Glutamatergic neuron (in vitro differentiated cells): ENCODE measurements around the gene DRGX. TPM values are rescaled to one million over a fixed set of nuclear protein-coding genes. Genes with fewer than 3 reads are reported as not detected.

Source experiments
- DNase-seq: peaks from one replicate; pipeline ENCODE4 v3.0.0; 2022
- H3K27ac Mint-ChIP-seq: one replicate; pipeline ENCODE4 v1.8.0; 2020; ENCODE audit warnings: mild to moderate bottlenecking, mixed read lengths, inconsistent platforms; ENCODE audit not compliant: unreplicated experiment
- H3K27me3 Mint-ChIP-seq: one replicate; pipeline ENCODE4 v1.8.0; 2020; ENCODE audit warnings: mild to moderate bottlenecking, moderate library complexity, mixed read lengths, inconsistent platforms; ENCODE audit not compliant: unreplicated experiment
- H3K36me3 Mint-ChIP-seq: one replicate; pipeline ENCODE4 v1.8.0; 2020; ENCODE audit warnings: mild to moderate bottlenecking, mixed read lengths, inconsistent platforms; ENCODE audit not compliant: unreplicated experiment
- H3K4me1 Mint-ChIP-seq: one replicate; pipeline ENCODE4 v1.8.0; 2020; ENCODE audit warnings: mild to moderate bottlenecking, low read depth, mixed read lengths, inconsistent platforms; ENCODE audit not compliant: unreplicated experiment
- H3K4me3 Mint-ChIP-seq: one replicate; pipeline ENCODE4 v1.8.0; 2020; ENCODE audit warnings: mild to moderate bottlenecking, mixed read lengths, inconsistent platforms; ENCODE audit not compliant: unreplicated experiment
- H3K9me3 Mint-ChIP-seq: one replicate; pipeline ENCODE4 v1.8.0; 2020; ENCODE audit warnings: mild to moderate bottlenecking, moderate library complexity, mixed read lengths, inconsistent platforms; ENCODE audit not compliant: unreplicated experiment
- total RNA-seq: library from RNA; stranded (reverse); fragmentation: NEBNext Ultra II Directional; extraction: Animal tissue kit (Norgen Biotek cat#: 25700); gene quantifications from one replicate; pipeline ENCODE4 v1.2.1, GENCODE V29; 2021; ENCODE audit not compliant: unreplicated experiment
- TF ChIP-seq, protein P1 (sequence below): fragments of 200-600 bp; sonication (generic); IDR thresholded peaks from one replicate; pipeline ENCODE4 v1.5.0; 2021; ENCODE audit not compliant: partially characterized antibody, unreplicated experiment

DRGX gene
- total RNA-seq, 1 donor from 2014 or later, result 65.2 TPM

DNA sequence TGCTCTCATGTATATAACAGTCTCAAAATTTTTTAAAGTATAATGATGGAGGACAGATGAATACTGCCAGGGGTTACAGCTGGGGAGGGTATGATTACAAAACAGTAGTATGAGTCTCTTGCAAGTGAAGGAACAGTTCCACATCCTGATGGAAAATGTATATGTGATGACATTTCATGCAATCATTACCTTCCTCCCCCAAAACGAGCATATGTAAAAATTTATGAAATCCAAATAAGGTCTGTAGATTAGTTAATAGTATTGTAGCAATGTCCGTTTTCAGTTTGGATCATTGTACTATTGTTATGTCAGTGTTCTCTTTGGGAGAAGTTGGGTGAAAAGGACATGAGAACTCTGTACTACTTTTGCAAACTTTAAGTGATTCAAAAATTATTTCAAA is 38.0 kb downstream of the DRGX start:
- TF ChIP-seq, protein P1, sequence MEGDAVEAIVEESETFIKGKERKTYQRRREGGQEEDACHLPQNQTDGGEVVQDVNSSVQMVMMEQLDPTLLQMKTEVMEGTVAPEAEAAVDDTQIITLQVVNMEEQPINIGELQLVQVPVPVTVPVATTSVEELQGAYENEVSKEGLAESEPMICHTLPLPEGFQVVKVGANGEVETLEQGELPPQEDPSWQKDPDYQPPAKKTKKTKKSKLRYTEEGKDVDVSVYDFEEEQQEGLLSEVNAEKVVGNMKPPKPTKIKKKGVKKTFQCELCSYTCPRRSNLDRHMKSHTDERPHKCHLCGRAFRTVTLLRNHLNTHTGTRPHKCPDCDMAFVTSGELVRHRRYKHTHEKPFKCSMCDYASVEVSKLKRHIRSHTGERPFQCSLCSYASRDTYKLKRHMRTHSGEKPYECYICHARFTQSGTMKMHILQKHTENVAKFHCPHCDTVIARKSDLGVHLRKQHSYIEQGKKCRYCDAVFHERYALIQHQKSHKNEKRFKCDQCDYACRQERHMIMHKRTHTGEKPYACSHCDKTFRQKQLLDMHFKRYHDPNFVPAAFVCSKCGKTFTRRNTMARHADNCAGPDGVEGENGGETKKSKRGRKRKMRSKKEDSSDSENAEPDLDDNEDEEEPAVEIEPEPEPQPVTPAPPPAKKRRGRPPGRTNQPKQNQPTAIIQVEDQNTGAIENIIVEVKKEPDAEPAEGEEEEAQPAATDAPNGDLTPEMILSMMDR, result no peak
- DNase-seq, result no peak
- H3K27ac Mint-ChIP-seq, result no peak overlapping the region
- no peak overlapping the region for H3K4me3 Mint-ChIP-seq
- H3K36me3 Mint-ChIP-seq, result peaks cover 4% of the 10 kb centered on the region
- H3K4me1 Mint-ChIP-seq, result peaks cover 24% of the 10 kb centered on the region
- H3K27me3 Mint-ChIP-seq, result peaks cover 11% of the 10 kb centered on the region
- peaks cover 27% of the 10 kb centered on the region for H3K9me3 Mint-ChIP-seq

DNA sequence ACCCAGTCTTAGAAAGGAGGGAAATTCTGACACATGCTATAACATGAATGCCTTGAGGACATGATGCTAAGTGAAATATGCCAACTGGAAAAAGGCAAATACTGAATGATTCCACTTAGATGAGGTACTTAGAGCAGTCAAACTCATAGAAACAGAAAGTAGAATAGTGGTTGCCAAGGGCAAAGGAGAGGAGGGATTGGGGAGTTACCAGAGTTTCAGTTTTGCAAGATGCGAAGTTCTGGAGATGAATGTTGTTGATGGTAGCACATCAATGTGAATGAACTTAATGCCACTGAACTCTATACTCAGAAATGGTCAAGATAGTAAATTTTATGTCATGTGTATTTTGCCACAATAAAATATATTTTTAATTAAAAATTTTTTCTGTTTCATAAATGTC is 38.9 kb downstream of the DRGX start:
- Mint-ChIP-seq H3K36me3 (peaks cover 4% of the 10 kb centered on the region), H3K4me1 (peaks cover 23% of the 10 kb centered on the region), H3K27ac (no peak overlapping the region), H3K27me3 (peaks cover 11% of the 10 kb centered on the region), H3K9me3 (peaks cover 25% of the 10 kb centered on the region), H3K4me3 (no peak overlapping the region)
- TF ChIP-seq, protein P1, result no peak
- DNase-seq, result no peak

DNA sequence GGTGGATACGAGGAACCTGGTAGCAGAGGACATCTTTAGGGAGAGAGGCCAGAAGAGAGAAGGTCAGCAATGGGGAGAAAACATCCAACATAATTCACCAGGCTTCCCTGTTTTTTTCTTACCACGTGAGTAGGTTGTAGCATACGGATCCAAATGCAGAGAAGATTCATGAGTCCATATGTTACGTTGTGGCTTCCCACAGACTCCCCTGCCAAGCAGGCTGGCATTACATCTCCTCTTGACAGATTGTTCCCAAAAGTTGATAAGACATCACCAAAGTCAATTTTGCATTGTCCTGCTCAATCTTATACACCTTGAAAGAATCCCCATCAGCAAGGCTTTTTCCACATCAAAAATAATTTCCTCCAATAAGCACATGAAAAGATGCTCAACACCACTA is 39.7 kb downstream of the DRGX start:
- peaks cover 13% of the 10 kb centered on the region for H3K27me3 Mint-ChIP-seq
- TF ChIP-seq, protein P1, result no peak
- H3K9me3 Mint-ChIP-seq, result peaks cover 25% of the 10 kb centered on the region

DNA sequence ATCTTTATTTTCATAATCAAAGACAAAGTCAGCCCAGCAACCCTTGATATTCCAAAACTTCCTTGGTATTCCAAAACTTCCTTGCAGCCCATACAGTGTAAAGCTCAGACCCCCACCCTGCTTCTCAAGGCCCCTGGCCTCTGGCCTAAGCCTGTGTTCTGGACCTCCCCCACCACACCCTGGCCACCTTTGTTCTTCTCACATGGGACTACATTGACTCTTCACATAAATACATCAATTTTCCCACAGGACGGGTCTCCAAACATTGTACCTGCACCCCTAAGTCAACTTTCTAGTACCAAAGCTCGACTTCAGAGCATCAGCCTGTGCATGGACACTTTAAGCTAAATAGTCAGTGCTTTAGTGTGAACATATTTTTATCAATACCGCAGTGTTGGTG is 40.7 kb downstream of the DRGX start:
- Mint-ChIP-seq H3K4me1 (peaks cover 17% of the 10 kb centered on the region), H3K36me3 (peaks cover 5% of the 10 kb centered on the region), H3K4me3 (no peak overlapping the region), H3K27ac (no peak overlapping the region), H3K27me3 (peaks cover 13% of the 10 kb centered on the region), H3K9me3 (peaks cover 24% of the 10 kb centered on the region)
- DNase-seq, result no peak
- TF ChIP-seq, protein P1, result no peak

More for the DNA sequence above, 39.7 kb downstream of the DRGX start:
- DNase-seq, result no peak
- Mint-ChIP-seq H3K4me1 (peaks cover 20% of the 10 kb centered on the region), H3K4me3 (no peak overlapping the region), H3K36me3 (peaks cover 4% of the 10 kb centered on the region), H3K27ac (peak overlapping the region; percentile 43)

DNA sequence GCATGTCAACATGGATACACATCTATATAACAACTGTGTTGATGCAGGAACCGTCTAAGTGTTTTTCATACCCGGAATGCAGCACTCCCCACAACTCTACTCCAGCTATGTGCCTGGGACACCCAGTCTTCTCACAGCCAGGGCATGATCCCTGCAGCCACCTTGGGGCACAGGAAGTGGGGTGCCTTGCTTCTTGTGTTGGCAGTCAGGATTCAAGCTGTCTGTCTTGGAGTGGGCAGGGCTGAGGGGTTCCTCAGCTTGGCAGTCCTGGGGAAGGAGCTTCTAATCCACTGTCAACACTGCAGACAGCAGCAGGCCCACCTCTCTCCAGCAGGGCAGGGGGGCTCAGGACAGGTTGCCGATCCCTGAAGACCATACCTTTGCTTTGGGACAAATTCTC is 41.3 kb downstream of the DRGX start:
- TF ChIP-seq, protein P1, result no peak

More for the DNA sequence above, 41.3 kb downstream of the DRGX start:
- Mint-ChIP-seq H3K4me3 (no peak overlapping the region), H3K27ac (no peak overlapping the region), H3K9me3 (peaks cover 18% of the 10 kb centered on the region), H3K36me3 (peaks cover 9% of the 10 kb centered on the region), H3K27me3 (peaks cover 7% of the 10 kb centered on the region), H3K4me1 (peaks cover 14% of the 10 kb centered on the region)
- DNase-seq, result no peak
